SK-N-SH (cell line): ENCODE data around the gene STX11. TPM values are rescaled to one million over a fixed set of nuclear protein-coding genes. Genes with fewer than 3 reads are reported as not detected.

Experiments used
- CTCF ChIA-PET: fragments of 300-600, 350-600 bp; formaldehyde crosslinking; extraction: SDS; loops from one replicate; lab custom pipeline; 2021; lab: Yijun Ruan, JAX
- POLR2A ChIA-PET: fragments of 350-600 bp; sonication (Branson Sonifier 250); formaldehyde crosslinking; extraction: SDS; loops from one replicate; lab custom pipeline; 2020; ENCODE audit warnings: antibody characterized with exemption, inconsistent platforms; lab: Yijun Ruan, JAX
- DNase-seq: peaks from one replicate; pipeline ENCODE4 v3.0.0; 2012
- H2AFZ ChIP-seq: fragments of 200-600 bp; sonication (generic); 2 replicates; pipeline ENCODE4 v1.8.1; 2016; ENCODE audit warnings: antibody characterized with exemption, mild to moderate bottlenecking, low read depth
- H3F3A ChIP-seq: fragments of 200-600 bp; sonication (generic); replicated peaks from 2 replicates; pipeline ENCODE3; 2016; ENCODE audit warnings: antibody characterized with exemption, mild to moderate bottlenecking; ENCODE audit not compliant: insufficient read depth
- H3K27ac ChIP-seq, 2 experiments: fragments of 200-500 bp in 1 of 2; fragments of 200-600 bp in 1 of 2; sonication (Bioruptor generic) in 1 of 2; sonication (generic), shearing (Covaris generic) in 1 of 2; 2 replicates each; pipeline versions ENCODE4 v1.5.1 to v1.6.1; 2014 to 2016; ENCODE audit warnings: low read depth in 2 of 2, inconsistent platforms in 1 of 2, low read length in 1 of 2, mild to moderate bottlenecking in 1 of 2, mixed read lengths in 1 of 2
- H3K27me3 ChIP-seq: fragments of 200-600 bp; sonication (generic), shearing (Covaris generic); 2 replicates; pipeline ENCODE4 v1.6.1; 2016; ENCODE audit warnings: mixed run types; ENCODE audit not compliant: insufficient read depth
- H3K36me3 ChIP-seq, 2 experiments: fragments of 200-500 bp in 1 of 2; fragments of 200-600 bp in 1 of 2; sonication (Bioruptor generic) in 1 of 2; sonication (generic) in 1 of 2; replicated peaks in 1 of 2; 2 replicates each; pipeline versions ENCODE3 to v1.5.1; 2014 to 2016; ENCODE audit warnings: low read length in 1 of 2, mild to moderate bottlenecking in 1 of 2; ENCODE audit not compliant: insufficient read depth in 2 of 2, control insufficient read depth in 1 of 2
- H3K4me1 ChIP-seq, 2 experiments: fragments of 200-500 bp in 1 of 2; fragments of 200-600 bp in 1 of 2; sonication (Bioruptor generic) in 1 of 2; sonication (generic), shearing (Covaris generic) in 1 of 2; 2 replicates each; pipeline versions ENCODE4 v1.5.1 to v1.6.1; 2014 to 2016; ENCODE audit warnings: low read depth in 1 of 2, low read length in 1 of 2, mixed run types in 1 of 2; ENCODE audit not compliant: insufficient read depth in 2 of 2, control insufficient read depth in 1 of 2
- H3K4me2 ChIP-seq: fragments of 200-600 bp; sonication (generic), shearing (Covaris generic); 2 replicates; pipeline ENCODE4 v1.6.1; 2017; ENCODE audit warnings: mixed run types
- H3K4me3 ChIP-seq, 2 experiments: fragments of 200-500 bp in 1 of 2; fragments of 200-600 bp in 1 of 2; sonication (Bioruptor generic) in 1 of 2; sonication (generic), shearing (Covaris generic) in 1 of 2; 2 replicates each; pipeline versions ENCODE4 v1.5.1 to v1.8.1; 2014 to 2016; ENCODE audit warnings: low read depth in 2 of 2, inconsistent platforms in 1 of 2, low read length in 1 of 2, mild to moderate bottlenecking in 1 of 2, mixed read lengths in 1 of 2, moderate library complexity in 1 of 2
- H3K79me2 ChIP-seq: fragments of 200-600 bp; sonication (generic); 2 replicates; pipeline ENCODE4 v1.8.1; 2017; ENCODE audit warnings: mild to moderate bottlenecking; ENCODE audit not compliant: insufficient read depth
- H3K9ac ChIP-seq: fragments of 200-600 bp; sonication (generic); 2 replicates; pipeline ENCODE4 v1.6.1; 2017; ENCODE audit warnings: mixed run types
- H3K9me2 ChIP-seq: fragments of 200-600 bp; sonication (generic); 2 replicates; pipeline ENCODE4 v1.6.1; 2017; ENCODE audit warnings: mixed run types
- H3K9me3 ChIP-seq: fragments of 200-600 bp; sonication (generic); 2 replicates; pipeline ENCODE4 v1.6.1; 2017; ENCODE audit warnings: mixed run types, mild to moderate bottlenecking, moderate library complexity
- H4K20me1 ChIP-seq: fragments of 200-600 bp; sonication (generic); 2 replicates; pipeline ENCODE4 v1.6.1; 2017; ENCODE audit warnings: mild to moderate bottlenecking, mixed run types; ENCODE audit not compliant: insufficient read depth
- EP300 ChIP-seq, 2 experiments: IDR thresholded peaks; 2 replicates each; pipeline versions ENCODE4 v1.4.0 to v1.6.1; 2012; ENCODE audit warnings: borderline replicate concordance in 1 of 2, low read depth in 1 of 2, low read length in 1 of 2
- GATA2 ChIP-seq: sonication (generic); formaldehyde crosslinking; IDR thresholded peaks from 2 replicates; pipeline ENCODE4 v1.5.0; 2020; ENCODE audit warnings: mild to moderate bottlenecking, missing genetic modification reagents
- MAX ChIP-seq: IDR thresholded peaks from 2 replicates; pipeline ENCODE4 v1.4.0; 2012; ENCODE audit warnings: low read depth
- MXI1 ChIP-seq: IDR thresholded peaks from 2 replicates; pipeline ENCODE4 v1.6.1; 2012; ENCODE audit warnings: mild to moderate bottlenecking, low read depth, low read length, improper control_type of control experiment
- NFIC ChIP-seq: IDR thresholded peaks from 2 replicates; pipeline ENCODE4 v1.4.0; 2012; ENCODE audit warnings: borderline replicate concordance
- REST ChIP-seq: IDR thresholded peaks from 2 replicates; pipeline ENCODE4 v1.6.1; 2012; ENCODE audit warnings: mild to moderate bottlenecking, low read depth, low read length, moderate library complexity
- SMC3 ChIP-seq: IDR thresholded peaks from 2 replicates; pipeline ENCODE4 v1.6.1; 2012; ENCODE audit warnings: low read depth, low read length, improper control_type of control experiment
- TAF1 ChIP-seq: IDR thresholded peaks from 2 replicates; pipeline ENCODE4 v1.6.1; 2012; ENCODE audit warnings: low read depth, mild to moderate bottlenecking, low read length, moderate library complexity, borderline replicate concordance
- USF2 ChIP-seq: fragments of 150-350 bp; IDR thresholded peaks from 2 replicates; pipeline ENCODE4 v1.6.1; 2017; ENCODE audit warnings: antibody characterized with exemption, low read length, low read depth, borderline replicate concordance
- WGBS: methylation state at CpG from one replicate; pipeline ENCODE4 v1.1.6; 2017; ENCODE audit warnings: low lambda C conversion rate; 5-methylcytosine and 5-hydroxymethylcytosine counted together
- polyA plus RNA-seq, 3 experiments: library from polyadenylated mRNA; depleted of rRNA; stranded (reverse); fragments of >200 nt; gene quantifications; 2 replicates each; pipeline ENCODE4 v1.2.3, GENCODE V29; 2012
- TF ChIP-seq, protein P1 (sequence below): fragments of 200-600 bp; sonication (generic); IDR thresholded peaks from 2 replicates; pipeline ENCODE4 v1.6.1; 2017; ENCODE audit warnings: antibody characterized with exemption, mild to moderate bottlenecking, moderate library complexity
- TF ChIP-seq, protein P2 (sequence below): fragments of 150-350 bp; IDR thresholded peaks from 2 replicates; pipeline ENCODE4 v1.6.1; 2016; ENCODE audit warnings: mild to moderate bottlenecking, low read depth, low read length
- TF ChIP-seq, protein P3 (sequence below): IDR thresholded peaks from 2 replicates; pipeline ENCODE4 v1.4.0; 2012; ENCODE audit warnings: low read depth, borderline replicate concordance

The STX11 gene
- polyA plus RNA-seq, 1 of the 3 experiments (the other 2 are of a cell fraction), result 0.15 TPM

DNA sequence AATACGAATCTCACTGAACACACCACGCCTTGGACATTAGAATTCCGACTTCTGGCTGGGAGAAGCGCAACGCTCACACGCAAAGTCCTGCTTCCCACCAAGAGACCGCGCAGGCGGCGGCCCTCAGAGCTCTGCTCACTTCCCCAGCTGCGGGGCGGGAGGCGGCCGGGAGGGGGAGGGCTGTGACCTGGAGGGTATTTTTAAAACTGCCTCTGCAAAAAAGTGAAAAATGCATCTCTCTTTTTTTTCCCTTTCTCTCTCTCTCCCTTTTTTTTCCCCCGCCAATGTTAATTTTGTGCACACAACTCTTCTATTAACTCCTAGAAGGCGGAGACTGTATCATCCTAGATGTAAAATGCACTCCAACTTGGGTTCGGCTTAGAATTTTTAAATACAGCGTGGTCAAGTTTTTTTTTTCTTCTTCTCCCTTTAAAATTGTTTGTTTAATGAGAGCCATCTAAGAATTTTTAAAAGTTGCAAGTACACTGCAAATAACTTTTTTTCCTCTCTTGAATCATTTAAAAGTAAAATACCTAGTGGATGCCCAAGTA, 66.4 kb downstream of the STX11 start (continued):
- TF ChIP-seq, protein P1, sequence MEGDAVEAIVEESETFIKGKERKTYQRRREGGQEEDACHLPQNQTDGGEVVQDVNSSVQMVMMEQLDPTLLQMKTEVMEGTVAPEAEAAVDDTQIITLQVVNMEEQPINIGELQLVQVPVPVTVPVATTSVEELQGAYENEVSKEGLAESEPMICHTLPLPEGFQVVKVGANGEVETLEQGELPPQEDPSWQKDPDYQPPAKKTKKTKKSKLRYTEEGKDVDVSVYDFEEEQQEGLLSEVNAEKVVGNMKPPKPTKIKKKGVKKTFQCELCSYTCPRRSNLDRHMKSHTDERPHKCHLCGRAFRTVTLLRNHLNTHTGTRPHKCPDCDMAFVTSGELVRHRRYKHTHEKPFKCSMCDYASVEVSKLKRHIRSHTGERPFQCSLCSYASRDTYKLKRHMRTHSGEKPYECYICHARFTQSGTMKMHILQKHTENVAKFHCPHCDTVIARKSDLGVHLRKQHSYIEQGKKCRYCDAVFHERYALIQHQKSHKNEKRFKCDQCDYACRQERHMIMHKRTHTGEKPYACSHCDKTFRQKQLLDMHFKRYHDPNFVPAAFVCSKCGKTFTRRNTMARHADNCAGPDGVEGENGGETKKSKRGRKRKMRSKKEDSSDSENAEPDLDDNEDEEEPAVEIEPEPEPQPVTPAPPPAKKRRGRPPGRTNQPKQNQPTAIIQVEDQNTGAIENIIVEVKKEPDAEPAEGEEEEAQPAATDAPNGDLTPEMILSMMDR, result no peak
- TF ChIP-seq USF2 (no peak), MXI1 (peak; percentile 15; the same call in 1 of the 2 replicates), NFIC (no peak), EP300 (IDR thresholded peaks at IDR 0.05; ENCODE audit: borderline replicate concordance in 1 of 2, low read depth in 1 of 2, low read length in 1 of 2) (no peak), TAF1 (no peak), REST (no peak)
- TF ChIP-seq, protein P2, sequence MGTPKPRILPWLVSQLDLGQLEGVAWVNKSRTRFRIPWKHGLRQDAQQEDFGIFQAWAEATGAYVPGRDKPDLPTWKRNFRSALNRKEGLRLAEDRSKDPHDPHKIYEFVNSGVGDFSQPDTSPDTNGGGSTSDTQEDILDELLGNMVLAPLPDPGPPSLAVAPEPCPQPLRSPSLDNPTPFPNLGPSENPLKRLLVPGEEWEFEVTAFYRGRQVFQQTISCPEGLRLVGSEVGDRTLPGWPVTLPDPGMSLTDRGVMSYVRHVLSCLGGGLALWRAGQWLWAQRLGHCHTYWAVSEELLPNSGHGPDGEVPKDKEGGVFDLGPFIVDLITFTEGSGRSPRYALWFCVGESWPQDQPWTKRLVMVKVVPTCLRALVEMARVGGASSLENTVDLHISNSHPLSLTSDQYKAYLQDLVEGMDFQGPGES, result no peak

GRCh38 chr6:144217264-144217663, 66.9 kb downstream of the STX11 start:
- no peak for DNase-seq
- Histone ChIP-seq H3K79me2 (no peaks in the 10 kb centered on the region), H3K9ac (no peak overlapping the region), H3K4me3 (peak overlapping the region in 1 of 2 experiments; percentile 71; a peak in 3 of 4 replicates), H3K9me2 (no peaks in the 10 kb centered on the region), H3K9me3 (no peaks in the 10 kb centered on the region), H2AFZ (peak overlapping the region; percentile 76; the same call in 1 of the 2 replicates), H3F3A (peaks cover 10% of the 10 kb centered on the region), H3K27me3 (no peaks in the 10 kb centered on the region), H3K4me2 (0 out of 2 replicates have a peak overlapping the region, but pooled peaks have one; percentile 92), H3K27ac (no peak overlapping the region; a peak in 1 of 4 replicates), H3K4me1 (peaks cover 0 to 12% of the 10 kb centered on the region in 2 experiments; a peak in 1 of 4 replicates), H4K20me1 (no peaks in the 10 kb centered on the region), H3K36me3 (no peaks in the 10 kb centered on the region)
- ChIA-PET CTCF (interaction anchor here (0.6 to 3.9 kb wide), 6 partner anchors 59 to 642 kb away, joined by 3 to 17 read pairs (median 3); no protein-coding TSS in a partner anchor), POLR2A (interaction anchor here (1.2 kb wide), 1 partner anchor 122 kb away, joined by 3 read pairs; the partner anchor contains the start of gene SF3B5)
- 81% methylated on average over 11 of the region's 11 CpGs for WGBS
- TF ChIP-seq USF2, result no peak
- TF ChIP-seq MAX, result no peak
- TF ChIP-seq, protein P3, sequence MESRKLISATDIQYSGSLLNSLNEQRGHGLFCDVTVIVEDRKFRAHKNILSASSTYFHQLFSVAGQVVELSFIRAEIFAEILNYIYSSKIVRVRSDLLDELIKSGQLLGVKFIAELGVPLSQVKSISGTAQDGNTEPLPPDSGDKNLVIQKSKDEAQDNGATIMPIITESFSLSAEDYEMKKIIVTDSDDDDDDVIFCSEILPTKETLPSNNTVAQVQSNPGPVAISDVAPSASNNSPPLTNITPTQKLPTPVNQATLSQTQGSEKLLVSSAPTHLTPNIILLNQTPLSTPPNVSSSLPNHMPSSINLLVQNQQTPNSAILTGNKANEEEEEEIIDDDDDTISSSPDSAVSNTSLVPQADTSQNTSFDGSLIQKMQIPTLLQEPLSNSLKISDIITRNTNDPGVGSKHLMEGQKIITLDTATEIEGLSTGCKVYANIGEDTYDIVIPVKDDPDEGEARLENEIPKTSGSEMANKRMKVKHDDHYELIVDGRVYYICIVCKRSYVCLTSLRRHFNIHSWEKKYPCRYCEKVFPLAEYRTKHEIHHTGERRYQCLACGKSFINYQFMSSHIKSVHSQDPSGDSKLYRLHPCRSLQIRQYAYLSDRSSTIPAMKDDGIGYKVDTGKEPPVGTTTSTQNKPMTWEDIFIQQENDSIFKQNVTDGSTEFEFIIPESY, result no peak
- no peak for TF ChIP-seq GATA2
- no peak for TF ChIP-seq SMC3
- TF ChIP-seq, protein P2, result no peak
